Endothelial cell of umbilical vein (primary cell): Measurements from ENCODE around the gene PLXNA4. TPM values are rescaled to one million over a fixed set of nuclear protein-coding genes. Genes with fewer than 3 reads are reported as not detected.

Source experiments
- BruUV-seq: library from RNA; stranded (reverse); fragments of 400-500 nt; replicated peaks from 2 replicates; lab custom pipeline; 2021; lab: Mats Ljungman, UMichigan
- CTCF ChIA-PET: fragments of 300-600, 350-600 bp; sonication (Branson Sonifier 250); formaldehyde crosslinking; loops from one replicate; lab custom pipeline; 2021; ENCODE audit warnings: antibody characterized with exemption, inconsistent platforms; lab: Charles Lee
- POLR2A ChIA-PET: fragments of 300-600, 350-600 bp; sonication (Branson Sonifier 250); formaldehyde crosslinking; loops from one replicate; lab custom pipeline; 2021; ENCODE audit warnings: antibody characterized with exemption, inconsistent platforms; lab: Charles Lee
- DNase-seq: peaks from one replicate; pipeline ENCODE4 v3.0.0-alpha.2; 2011; ENCODE audit warnings: low read depth, low spot score
- FAIRE-seq: peaks from 2 replicates; lab custom pipeline; 2011; peaks lifted over from hg19 to GRCh38; lab: Jason Lieb, UNC
- H2AFZ ChIP-seq: 2 replicates; pipeline ENCODE4 v1.6.0; 2012; ENCODE audit warnings: low read depth, low read length, control low read depth, inconsistent platforms
- H3K27ac ChIP-seq: 2 replicates; pipeline ENCODE4 v1.5.1; 2011; ENCODE audit warnings: low read depth, mild to moderate bottlenecking, control low read depth, low read length, moderate library complexity; ENCODE audit not compliant: insufficient read depth
- H3K27me3 ChIP-seq, 2 experiments: 2 replicates each; pipeline versions ENCODE4 v1.6.0 to v1.6.1; 2011; ENCODE audit warnings: low read length in 2 of 2, mixed read lengths in 1 of 2; ENCODE audit not compliant: control insufficient read depth in 2 of 2, insufficient read depth in 2 of 2
- H3K36me3 ChIP-seq, 2 experiments: 2 replicates in 1 of 2; 3 replicates in 1 of 2; pipeline ENCODE4 v1.5.1; 2011; ENCODE audit warnings: low read length in 2 of 2, mild to moderate bottlenecking in 1 of 2, moderate library complexity in 1 of 2; ENCODE audit not compliant: control insufficient read depth in 2 of 2, insufficient read depth in 2 of 2; ENCODE audit errors: extremely low read depth in 1 of 2
- H3K4me1 ChIP-seq: 3 replicates; pipeline ENCODE4 v1.5.1; 2011; ENCODE audit warnings: mild to moderate bottlenecking, low read length; ENCODE audit not compliant: control insufficient read depth, insufficient read depth; ENCODE audit errors: extremely low read depth
- H3K4me2 ChIP-seq: 2 replicates; pipeline ENCODE4 v1.6.1; 2011; ENCODE audit warnings: low read length, control low read depth, mixed read lengths; ENCODE audit not compliant: insufficient read depth
- H3K4me3 ChIP-seq, 3 experiments: fragments of 200-600 bp in 1 of 3; sonication (generic), shearing (Covaris generic) in 1 of 3; replicated peaks in 1 of 3; 2 replicates each; pipeline ENCODE4 v1.5.1; 2011 to 2016; ENCODE audit warnings: control low read depth in 3 of 3, low read length in 3 of 3, mild to moderate bottlenecking in 2 of 3, inconsistent platforms in 1 of 3, low read depth in 1 of 3, moderate library complexity in 1 of 3; ENCODE audit not compliant: insufficient read depth in 1 of 3
- H3K79me2 ChIP-seq: 2 replicates; pipeline ENCODE4 v1.6.0; 2012; ENCODE audit warnings: low read length, inconsistent platforms; ENCODE audit not compliant: control insufficient read depth, insufficient read depth
- H3K9ac ChIP-seq: replicated peaks from 2 replicates; pipeline ENCODE3; 2011; ENCODE audit warnings: low read length, control low read depth; ENCODE audit not compliant: insufficient read depth; ENCODE audit errors: extremely low read depth
- H3K9me1 ChIP-seq: replicated peaks from 3 replicates; pipeline ENCODE4 v1.6.0; 2011; ENCODE audit warnings: mild to moderate bottlenecking, low read length; ENCODE audit not compliant: control insufficient read depth, insufficient read depth; ENCODE audit errors: extremely low read depth
- H3K9me3 ChIP-seq: replicated peaks from 2 replicates; pipeline ENCODE4 v1.5.1; 2012; ENCODE audit warnings: low read length, inconsistent platforms; ENCODE audit not compliant: control insufficient read depth, insufficient read depth
- H4K20me1 ChIP-seq: replicated peaks from 2 replicates; pipeline ENCODE3; 2011; ENCODE audit warnings: mild to moderate bottlenecking, low read length; ENCODE audit not compliant: control insufficient read depth, insufficient read depth; ENCODE audit errors: extremely low read depth
- EZH2 ChIP-seq: IDR thresholded peaks from 2 replicates; pipeline ENCODE4 v1.6.1; 2012; ENCODE audit warnings: borderline replicate concordance, low read depth, mild to moderate bottlenecking, moderate library complexity, low read length, inconsistent platforms; ENCODE audit not compliant: severe bottlenecking
- FOS ChIP-seq: IDR thresholded peaks from 2 replicates; pipeline ENCODE4 v1.6.1; 2011; ENCODE audit warnings: mild to moderate bottlenecking, low read length, moderate library complexity, borderline replicate concordance; ENCODE audit not compliant: insufficient read depth
- GATA2 ChIP-seq: IDR thresholded peaks from 2 replicates; pipeline ENCODE4 v1.7.0; 2011; ENCODE audit warnings: low read depth, mild to moderate bottlenecking, moderate library complexity, mixed read lengths, low read length; ENCODE audit not compliant: insufficient read length, insufficient read depth
- JUN ChIP-seq: IDR thresholded peaks from 2 replicates; pipeline ENCODE4 v1.6.1; 2011; ENCODE audit warnings: borderline replicate concordance, low read depth; ENCODE audit not compliant: insufficient read length, insufficient read depth
- MYC ChIP-seq: IDR thresholded peaks from one replicate; pipeline ENCODE4 v1.6.1; 2011; ENCODE audit warnings: mild to moderate bottlenecking, low read depth, low read length
- POLR2A ChIP-seq: IDR thresholded peaks from 2 replicates; pipeline ENCODE4 v1.6.1; 2012; ENCODE audit warnings: low read depth, mild to moderate bottlenecking, control low read depth, low read length
- POLR2AphosphoS5 ChIP-seq: IDR thresholded peaks from 2 replicates; pipeline ENCODE4 v1.6.1; 2012; ENCODE audit warnings: low read depth, mild to moderate bottlenecking, control low read depth, low read length, moderate library complexity; ENCODE audit not compliant: insufficient read depth
- dilution Hi-C: fragments of 300-500 bp; cut with MboI; formaldehyde crosslinking; loops from one replicate; pipeline ENCODE4 v1.15.0; 2019; ENCODE audit warnings: low sequenced_read_pairs; ENCODE audit not compliant: extremely low pct_ligation_motif_present
- intact Hi-C: fragments of 100-400 bp; cut with micrococcal nuclease; formaldehyde crosslinking; loops from one replicate; pipeline ENCODE4 v1.10.0; 2022
- polyA plus RNA-seq, 4 experiments: library from polyadenylated mRNA; depleted of rRNA in 3 of 4; stranded (reverse) in 3 of 4; unstranded in 1 of 4; fragments of >200 nt; gene quantifications; 2 replicates each; pipeline versions ENCODE4 v1.2.1 to v1.2.3, GENCODE V29; 2011 to 2012; ENCODE audit warnings: missing spikeins in 1 of 4
- total RNA-seq: library from RNA; stranded (reverse); gene quantifications from 2 replicates; pipeline ENCODE4 v1.2.3, GENCODE V29; 2021
- TF ChIP-seq, protein P1 (sequence below): IDR thresholded peaks from 2 replicates; pipeline ENCODE4 v1.6.1; 2011; ENCODE audit not compliant: insufficient read depth, insufficient read length
- TF ChIP-seq, protein P2 (sequence below), 2 donors: IDR thresholded peaks; 1 replicate in 1 of 2; 2 replicates in 1 of 2; pipeline ENCODE4 v1.5.1; 2011; ENCODE audit warnings: low read length in 2 of 2, mild to moderate bottlenecking in 2 of 2, moderate library complexity in 2 of 2, control low read depth in 1 of 2, inconsistent platforms in 1 of 2, low read depth in 1 of 2; ENCODE audit not compliant: insufficient read depth in 1 of 2; ENCODE audit errors: extremely low read depth in 1 of 2

The PLXNA4 gene
- total and polyA plus RNA-seq, 2 donors (not counting 3 experiments of a cell fraction or from before 2014, with no cell fraction given), result 12.1 to 20.4 TPM

DNA sequence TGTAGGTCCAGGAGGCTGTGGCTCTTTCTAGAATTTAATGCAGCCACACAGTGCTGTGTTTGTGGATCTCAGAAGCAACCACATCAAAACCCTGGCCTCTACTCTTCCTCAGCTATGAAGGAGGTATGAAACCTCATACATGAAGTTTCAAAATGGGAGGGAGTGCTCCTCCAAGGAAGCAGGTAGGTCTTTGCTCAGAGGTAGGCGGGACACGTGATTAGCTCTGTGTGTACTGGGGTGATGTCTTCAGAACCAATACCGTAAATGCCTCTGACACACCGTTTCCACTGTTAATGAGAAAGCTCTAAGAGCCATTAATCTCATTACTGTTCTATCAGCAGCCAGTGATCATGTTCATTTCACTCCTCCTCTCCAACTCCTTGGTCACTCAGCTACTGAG, 126.1 kb downstream of the PLXNA4 start:
- H3K9me1 ChIP-seq, result no peaks in the 10 kb centered on the region
- dilution Hi-C loops, result no loop called here
- DNase-seq (no peak), FAIRE-seq (no peak)
- no peak overlapping the region for H3K4me3 ChIP-seq
- TF ChIP-seq GATA2 (no peak), MYC (no peak), EZH2 (no peak)
- TF ChIP-seq, protein P1, sequence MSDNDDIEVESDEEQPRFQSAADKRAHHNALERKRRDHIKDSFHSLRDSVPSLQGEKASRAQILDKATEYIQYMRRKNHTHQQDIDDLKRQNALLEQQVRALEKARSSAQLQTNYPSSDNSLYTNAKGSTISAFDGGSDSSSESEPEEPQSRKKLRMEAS, result no peak
- no TSS peak for BruUV-seq
- POLR2A ChIA-PET, result no interaction called here
- H3K4me2 ChIP-seq, result no peak overlapping the region
- no peak overlapping the region for H3K27ac ChIP-seq
- intact Hi-C loops, result no loop called here
- CTCF ChIA-PET, result interaction anchor here (1.0 kb wide), 1 partner anchor 28 kb away, joined by 3 read pairs; no protein-coding TSS in a partner anchor
- H4K20me1 ChIP-seq, result no peaks in the 10 kb centered on the region
- no peak overlapping the region for H2AFZ ChIP-seq
- H3K4me1 ChIP-seq, result no peaks in the 10 kb centered on the region
- no peaks in the 10 kb centered on the region for H3K79me2 ChIP-seq
- H3K9ac ChIP-seq, result no peak overlapping the region
- H3K9me3 ChIP-seq, result no peaks in the 10 kb centered on the region
- H3K27me3 ChIP-seq, result no peaks in the 10 kb centered on the region
- H3K36me3 ChIP-seq, result no peaks in the 10 kb centered on the region

DNA sequence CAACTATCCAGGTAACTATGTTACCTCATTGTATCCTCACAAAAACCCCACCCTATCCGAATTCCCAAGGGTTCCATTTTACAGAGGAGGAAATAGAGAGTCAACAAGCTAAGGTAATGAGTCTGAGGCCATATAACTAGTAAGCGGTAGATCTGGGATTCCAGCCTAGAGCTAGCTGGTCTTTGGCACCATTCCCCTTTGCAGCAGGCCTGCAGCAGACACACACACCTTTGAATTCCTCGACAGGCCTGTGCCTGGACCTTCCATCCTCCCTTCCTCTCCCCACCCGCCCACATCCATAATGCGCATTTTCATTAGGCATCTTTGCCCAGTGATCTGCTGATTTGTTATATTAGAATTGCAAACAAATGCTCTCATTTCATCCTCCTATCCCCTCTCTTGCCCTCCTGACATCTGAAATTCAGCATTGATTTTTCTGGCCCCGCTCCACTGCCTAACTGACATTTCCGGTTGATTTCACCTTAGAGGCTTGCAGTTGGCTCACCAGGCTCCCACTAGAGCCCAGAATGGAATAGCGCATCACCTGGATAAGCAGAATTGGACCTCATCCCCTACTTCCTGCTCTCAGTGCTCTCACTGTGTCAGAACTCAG, 129.5 kb downstream of the PLXNA4 start:
- POLR2A ChIA-PET, result no interaction called here

More for the DNA sequence above, 129.5 kb downstream of the PLXNA4 start:
- dilution Hi-C loops, result no loop called here
- H3K4me1 ChIP-seq, result no peaks in the 10 kb centered on the region
- DNase-seq (no peak), FAIRE-seq (no peak)
- no peak overlapping the region for H3K27ac ChIP-seq
- TF ChIP-seq MYC, result no peak
- no peak for TF ChIP-seq GATA2
- TF ChIP-seq POLR2A, result no peak
- TF ChIP-seq, protein P1, result no peak
- no peak for TF ChIP-seq POLR2AphosphoS5
- TF ChIP-seq EZH2, result no peak
- TF ChIP-seq FOS, result no peak
- TF ChIP-seq, protein P2, sequence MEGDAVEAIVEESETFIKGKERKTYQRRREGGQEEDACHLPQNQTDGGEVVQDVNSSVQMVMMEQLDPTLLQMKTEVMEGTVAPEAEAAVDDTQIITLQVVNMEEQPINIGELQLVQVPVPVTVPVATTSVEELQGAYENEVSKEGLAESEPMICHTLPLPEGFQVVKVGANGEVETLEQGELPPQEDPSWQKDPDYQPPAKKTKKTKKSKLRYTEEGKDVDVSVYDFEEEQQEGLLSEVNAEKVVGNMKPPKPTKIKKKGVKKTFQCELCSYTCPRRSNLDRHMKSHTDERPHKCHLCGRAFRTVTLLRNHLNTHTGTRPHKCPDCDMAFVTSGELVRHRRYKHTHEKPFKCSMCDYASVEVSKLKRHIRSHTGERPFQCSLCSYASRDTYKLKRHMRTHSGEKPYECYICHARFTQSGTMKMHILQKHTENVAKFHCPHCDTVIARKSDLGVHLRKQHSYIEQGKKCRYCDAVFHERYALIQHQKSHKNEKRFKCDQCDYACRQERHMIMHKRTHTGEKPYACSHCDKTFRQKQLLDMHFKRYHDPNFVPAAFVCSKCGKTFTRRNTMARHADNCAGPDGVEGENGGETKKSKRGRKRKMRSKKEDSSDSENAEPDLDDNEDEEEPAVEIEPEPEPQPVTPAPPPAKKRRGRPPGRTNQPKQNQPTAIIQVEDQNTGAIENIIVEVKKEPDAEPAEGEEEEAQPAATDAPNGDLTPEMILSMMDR (IDR thresholded peaks at IDR 0.05; ENCODE audit: extremely low read depth in 1 of 2, insufficient read depth in 1 of 2, low read depth in 1 of 2, low read length in 2 of 2), result no peak
- TF ChIP-seq JUN, result no peak
- no peak overlapping the region for H2AFZ ChIP-seq
- H3K4me3 ChIP-seq, result no peak overlapping the region
- no peaks in the 10 kb centered on the region for H3K9me1 ChIP-seq
- H3K9ac ChIP-seq, result no peak overlapping the region
- H3K9me3 ChIP-seq, result no peaks in the 10 kb centered on the region
- BruUV-seq, result no TSS peak
- H3K79me2 ChIP-seq, result no peaks in the 10 kb centered on the region
- intact Hi-C loops, result no loop called here
- H3K27me3 ChIP-seq, result no peaks in the 10 kb centered on the region
- H4K20me1 ChIP-seq, result no peaks in the 10 kb centered on the region
- CTCF ChIA-PET, result no interaction called here
- H3K36me3 ChIP-seq, result no peaks in the 10 kb centered on the region
- no peak overlapping the region for H3K4me2 ChIP-seq
